ENCODE measurements around the gene KLHL33. TPM values are rescaled to one million over a fixed set of nuclear protein-coding genes. Genes with fewer than 3 reads are reported as not detected.

Gene KLHL33
- 0.12 and 0.22 TPM in 2 replicates for polyA plus RNA-seq (2011; rRNA removed)
- 0.15 and 0.24 TPM in 2 replicates for polyA minus RNA-seq (2011; rRNA and poly(A)+ RNA removed)

GRCh38 chr14:20435582-20436362 lies at the start of gene KLHL33:
Gene KLHL33 (minus strand): TSS chr14:20436166. CDS start chr14:20435811, 355 bp downstream.
- ChIA-PET CTCF (interaction anchor here (0.8 to 4.5 kb wide), 5 partner anchors 9 to 108 kb away, joined by 3 to 17 read pairs (median 4); partner anchors contain the start of gene TEP1), POLR2A (no interaction called here)
- DNase-seq (ENCODE audit: low read depth): no peak
- no peak for TF ChIP-seq CTCF (IDR thresholded peaks at IDR 0.05; ENCODE audit: insufficient read depth, low read depth, low read length)
- Histone ChIP-seq H3K4me3 (ENCODE audit: low read depth, low read length) (no peak within 1 kb of the TSS), H3K36me3 (ENCODE audit: control insufficient read depth, insufficient read depth, low read length) (no peaks in the 10 kb centered on the region), H3K27me3 (ENCODE audit: control insufficient read depth, insufficient read depth, low read length) (no peaks in the 10 kb centered on the region)

- POLR2A ChIA-PET: no interaction called here
- no peaks in the 10 kb centered on the region; the same call in none of the 2 replicates for H3K27me3 ChIP-seq (ENCODE audit: control insufficient read depth, insufficient read depth, low read length)
- TF ChIP-seq CTCF (IDR thresholded peaks at IDR 0.05; ENCODE audit: insufficient read depth, low read depth, low read length): no peak
- no peaks in the 10 kb centered on the region for H3K36me3 ChIP-seq (ENCODE audit: control insufficient read depth, insufficient read depth, low read length)
- CTCF ChIA-PET: interaction anchor here (1.4 kb wide), 1 partner anchor 9 kb away, joined by 3 read pairs; no protein-coding TSS in a partner anchor
- DNase-seq (ENCODE audit: low read depth): no peak
- H3K4me3 ChIP-seq (ENCODE audit: low read depth, low read length): no peak overlapping the region
Observed at GRCh38 chr14:20482382-20482781, 46.4 kb upstream of the KLHL33 start.

- Histone ChIP-seq H3K27me3 (ENCODE audit: control insufficient read depth, insufficient read depth, low read length) (no peaks in the 10 kb centered on the region), H3K36me3 (ENCODE audit: control insufficient read depth, insufficient read depth, low read length) (peaks cover 2% of the 10 kb centered on the region; the same call in 1 of the 2 replicates), H3K4me3 (ENCODE audit: low read depth, low read length) (no peak overlapping the region)
- no peak for DNase-seq (ENCODE audit: low read depth)
- TF ChIP-seq CTCF (IDR thresholded peaks at IDR 0.05; ENCODE audit: insufficient read depth, low read depth, low read length): no peak
- CTCF ChIA-PET: interaction anchor here (1.1 kb wide), 1 partner anchor 53 kb away, joined by 3 read pairs; no protein-coding TSS in a partner anchor
- POLR2A ChIA-PET: no interaction called here
Observed at GRCh38 chr14:20478894-20479293, 42.9 kb upstream of the KLHL33 start.

- CTCF ChIA-PET: no interaction called here
- Histone ChIP-seq H3K27me3 (ENCODE audit: control insufficient read depth, insufficient read depth, low read length) (no peaks in the 10 kb centered on the region), H3K4me3 (ENCODE audit: low read depth, low read length) (no peak overlapping the region), H3K36me3 (ENCODE audit: control insufficient read depth, insufficient read depth, low read length) (peaks cover 2% of the 10 kb centered on the region; the same call in 1 of the 2 replicates)
- POLR2A ChIA-PET: no interaction called here
- no peak for DNase-seq (ENCODE audit: low read depth)
- TF ChIP-seq CTCF (IDR thresholded peaks at IDR 0.05; ENCODE audit: insufficient read depth, low read depth, low read length): no peak
Observed at GRCh38 chr14:20477211-20477876, 41.4 kb upstream of the KLHL33 start.

- TF ChIP-seq CTCF (IDR thresholded peaks at IDR 0.05; ENCODE audit: insufficient read depth, low read depth, low read length): no peak
- no peak for DNase-seq (ENCODE audit: low read depth)
- H3K4me3 ChIP-seq (ENCODE audit: low read depth, low read length): no peak overlapping the region
- H3K36me3 ChIP-seq (ENCODE audit: control insufficient read depth, insufficient read depth, low read length): peaks cover 2% of the 10 kb centered on the region; the same call in 1 of the 2 replicates
- POLR2A ChIA-PET: no interaction called here
- H3K27me3 ChIP-seq (ENCODE audit: control insufficient read depth, insufficient read depth, low read length): no peaks in the 10 kb centered on the region
- CTCF ChIA-PET: no interaction called here
Observed at GRCh38 chr14:20476776-20477175, 40.8 kb upstream of the KLHL33 start.

Measured in BJ (cell line).